Mesothelial cell of epicardium (in vitro differentiated cells): ENCODE measurements around the gene HHATL. TPM values are rescaled to one million over a fixed set of nuclear protein-coding genes. Genes with fewer than 3 reads are reported as not detected.

ENCODE experiments used
- DNase-seq, 2 experiments: peaks; one replicate each; pipeline ENCODE4 v3.0.0; 2021; ENCODE audit warnings: low spot score in 2 of 2; ENCODE audit not compliant: unreplicated experiment in 2 of 2
- H3K27ac Mint-ChIP-seq: 2 replicates; pipeline ENCODE4 v1.8.0; 2021; ENCODE audit warnings: mixed read lengths
- H3K27me3 Mint-ChIP-seq: 2 replicates; pipeline ENCODE4 v1.8.0; 2021; ENCODE audit warnings: low read depth, mixed read lengths
- H3K36me3 Mint-ChIP-seq: 2 replicates; pipeline ENCODE4 v1.8.0; 2021; ENCODE audit warnings: mixed read lengths
- H3K4me1 Mint-ChIP-seq: 2 replicates; pipeline ENCODE4 v1.8.0; 2021; ENCODE audit warnings: mixed read lengths
- H3K4me3 Mint-ChIP-seq: 2 replicates; pipeline ENCODE4 v1.8.0; 2021; ENCODE audit warnings: mild to moderate bottlenecking, moderate library complexity, mixed read lengths
- H3K9me3 Mint-ChIP-seq: 2 replicates; pipeline ENCODE4 v1.8.0; 2021; ENCODE audit warnings: mixed read lengths
- CTCF ChIP-seq: fragments of 200-600 bp; sonication (generic); IDR thresholded peaks from one replicate; pipeline ENCODE4 v1.5.0; 2021; ENCODE audit warnings: antibody characterized with exemption; ENCODE audit not compliant: unreplicated experiment
- total RNA-seq: library from RNA; stranded (reverse); gene quantifications from 3 replicates; pipeline ENCODE4 v1.2.1, GENCODE V29; 2021

Gene HHATL
- total RNA-seq, 1 donor from 2014 or later, result not detected

- Mint-ChIP-seq H3K4me3 (no peak overlapping the region), H3K36me3 (no peaks in the 10 kb centered on the region), H3K27me3 (no peaks in the 10 kb centered on the region), H3K4me1 (peaks cover 32% of the 10 kb centered on the region), H3K9me3 (no peaks in the 10 kb centered on the region), H3K27ac (no peak overlapping the region)
- no peak for TF ChIP-seq CTCF
- DNase-seq, result peak in 1 of 2 experiments; percentile 32
Measured at GRCh38 chr3:42747581-42747980, 45.0 kb upstream of the HHATL start.

DNA sequence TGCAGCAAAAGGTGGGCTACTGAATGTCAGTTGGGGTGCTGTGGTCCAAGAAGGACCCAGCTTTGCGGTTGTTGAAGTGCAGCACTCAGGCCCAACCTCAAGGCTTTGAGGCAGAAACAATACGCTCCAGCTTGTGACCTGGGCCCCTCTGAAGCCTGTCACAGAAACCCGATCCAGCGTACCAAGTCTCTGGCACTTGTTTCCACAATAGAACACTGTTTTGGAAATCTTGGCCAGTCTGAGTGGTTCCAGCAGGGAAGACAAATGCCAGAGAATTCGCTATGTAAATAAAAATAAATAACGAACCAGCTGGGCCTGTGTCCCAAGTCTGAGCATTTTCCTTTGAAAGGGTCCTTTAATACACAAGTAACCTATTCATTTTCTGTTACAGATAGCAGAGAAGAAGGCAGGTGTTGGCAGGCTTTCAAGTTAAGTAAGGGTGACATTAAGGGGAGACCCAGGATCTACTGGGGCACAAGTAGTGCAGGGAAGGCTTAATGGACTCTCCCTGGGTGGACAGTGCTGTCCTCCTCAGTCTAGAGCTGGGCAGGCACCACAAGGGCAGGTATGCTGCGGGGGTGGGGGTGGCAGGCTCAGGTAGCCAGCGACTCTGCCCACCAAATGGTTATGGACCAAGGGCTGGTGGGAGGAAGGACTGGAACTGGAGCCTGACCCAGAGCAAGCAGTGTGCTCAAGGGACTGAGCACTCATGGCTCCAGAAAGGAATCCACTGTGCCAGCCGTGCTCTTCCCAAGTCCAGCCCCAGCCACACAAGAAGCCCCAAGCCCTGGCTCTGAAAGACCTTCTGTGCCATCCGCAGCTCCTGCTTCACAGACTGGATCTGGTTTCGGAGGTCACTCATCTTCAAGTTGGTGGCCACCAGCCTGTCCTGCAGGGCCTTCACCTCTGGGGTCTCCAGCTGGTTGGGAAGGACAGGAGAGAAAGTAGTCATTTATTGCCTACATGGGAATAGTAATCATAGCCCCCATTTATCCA, 44.2 kb upstream of the HHATL start:
- Mint-ChIP-seq H3K4me3 (no peak overlapping the region), H3K36me3 (no peaks in the 10 kb centered on the region), H3K4me1 (peaks cover 32% of the 10 kb centered on the region), H3K27ac (peak overlapping the region; percentile 56), H3K9me3 (no peaks in the 10 kb centered on the region), H3K27me3 (no peaks in the 10 kb centered on the region)
- DNase-seq, result peak in 1 of 2 experiments; percentile 36
- TF ChIP-seq CTCF, result no peak

DNA sequence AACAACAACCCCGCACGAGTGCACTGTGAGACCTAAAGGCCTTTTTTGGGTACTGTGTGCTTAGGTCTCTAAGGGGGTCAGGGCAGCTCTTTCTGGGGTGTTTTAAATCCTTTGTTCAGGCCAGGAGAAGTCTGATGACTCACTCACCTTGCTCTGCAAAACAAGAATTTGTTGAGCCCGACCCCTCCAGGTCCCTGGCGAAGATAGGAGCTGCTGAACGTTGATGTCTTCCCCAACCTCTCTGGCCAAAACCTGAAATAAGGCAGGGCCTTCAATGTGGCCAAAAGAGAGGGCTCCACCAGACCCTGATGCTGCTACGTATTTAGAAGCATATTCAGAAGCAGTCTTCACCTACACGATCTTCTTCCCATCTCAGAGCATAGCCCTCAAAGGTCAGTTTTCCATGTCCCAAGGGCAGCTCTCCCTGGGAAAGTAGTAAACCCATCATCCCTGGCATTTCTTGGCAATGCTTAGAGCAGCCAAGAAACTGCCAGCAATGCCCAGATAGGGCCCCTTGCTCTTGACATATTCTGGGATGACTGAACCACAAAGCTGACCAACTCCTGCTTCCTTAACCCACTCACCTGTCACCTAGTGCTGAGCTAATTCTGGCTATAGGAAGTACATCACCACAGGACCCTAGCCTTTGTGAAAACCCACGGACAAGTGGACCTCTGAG, 43.3 kb upstream of the HHATL start:
- Mint-ChIP-seq H3K36me3 (no peaks in the 10 kb centered on the region), H3K9me3 (no peaks in the 10 kb centered on the region), H3K4me1 (peaks cover 30% of the 10 kb centered on the region), H3K4me3 (no peak overlapping the region), H3K27me3 (no peaks in the 10 kb centered on the region), H3K27ac (peak overlapping the region; percentile 56)
- no peak for TF ChIP-seq CTCF
- DNase-seq, result peak in 1 of 2 experiments; percentile 10

DNA sequence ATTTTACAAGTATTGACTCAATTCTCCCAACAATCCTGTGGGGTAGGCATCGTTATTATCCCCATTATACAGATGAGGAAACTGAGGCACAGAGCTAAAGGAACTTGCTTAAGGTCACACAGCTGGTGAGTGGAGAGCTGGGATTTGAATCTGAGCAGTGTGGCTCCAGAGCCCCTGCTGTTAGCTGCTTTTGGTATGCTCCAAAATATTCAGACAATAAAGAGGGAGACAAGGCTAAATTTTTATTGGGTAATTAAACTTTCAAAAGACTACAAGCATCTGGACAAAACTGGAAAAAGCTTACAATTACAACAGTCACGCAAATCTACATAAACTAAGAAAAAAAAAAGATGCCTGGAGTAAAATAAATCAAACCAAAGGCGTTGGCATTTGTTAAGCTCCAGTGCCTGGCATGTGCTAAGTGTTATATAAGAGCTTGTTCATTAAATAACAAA, 42.7 kb upstream of the HHATL start:
- Mint-ChIP-seq H3K4me3 (no peak overlapping the region), H3K4me1 (peaks cover 30% of the 10 kb centered on the region), H3K27me3 (no peaks in the 10 kb centered on the region), H3K27ac (no peak overlapping the region), H3K9me3 (no peaks in the 10 kb centered on the region), H3K36me3 (no peaks in the 10 kb centered on the region)
- TF ChIP-seq CTCF, result no peak
- no peak for DNase-seq

- no peak for TF ChIP-seq CTCF
- no peaks in the 10 kb centered on the region for H3K27me3 Mint-ChIP-seq
- H3K4me3 Mint-ChIP-seq, result no peak overlapping the region
- peak in 1 of 2 experiments; percentile 19 for DNase-seq
- no peaks in the 10 kb centered on the region for H3K9me3 Mint-ChIP-seq
- peaks cover 30% of the 10 kb centered on the region for H3K4me1 Mint-ChIP-seq
- H3K27ac Mint-ChIP-seq, result no peak overlapping the region
- H3K36me3 Mint-ChIP-seq, result no peaks in the 10 kb centered on the region
Measured at GRCh38 chr3:42743204-42743995, 40.8 kb upstream of the HHATL start.
